Measurements from ENCODE around the gene NDUFAF7. TPM values are rescaled to one million over a fixed set of nuclear protein-coding genes. Genes with fewer than 3 reads are reported as not detected.
A peak's percentile ranks its signal among the peaks of the same experiment; 100 is the strongest.

NDUFAF7 gene
- total RNA-seq, 1 donor from 2014 or later = 22.4 TPM

DNA sequence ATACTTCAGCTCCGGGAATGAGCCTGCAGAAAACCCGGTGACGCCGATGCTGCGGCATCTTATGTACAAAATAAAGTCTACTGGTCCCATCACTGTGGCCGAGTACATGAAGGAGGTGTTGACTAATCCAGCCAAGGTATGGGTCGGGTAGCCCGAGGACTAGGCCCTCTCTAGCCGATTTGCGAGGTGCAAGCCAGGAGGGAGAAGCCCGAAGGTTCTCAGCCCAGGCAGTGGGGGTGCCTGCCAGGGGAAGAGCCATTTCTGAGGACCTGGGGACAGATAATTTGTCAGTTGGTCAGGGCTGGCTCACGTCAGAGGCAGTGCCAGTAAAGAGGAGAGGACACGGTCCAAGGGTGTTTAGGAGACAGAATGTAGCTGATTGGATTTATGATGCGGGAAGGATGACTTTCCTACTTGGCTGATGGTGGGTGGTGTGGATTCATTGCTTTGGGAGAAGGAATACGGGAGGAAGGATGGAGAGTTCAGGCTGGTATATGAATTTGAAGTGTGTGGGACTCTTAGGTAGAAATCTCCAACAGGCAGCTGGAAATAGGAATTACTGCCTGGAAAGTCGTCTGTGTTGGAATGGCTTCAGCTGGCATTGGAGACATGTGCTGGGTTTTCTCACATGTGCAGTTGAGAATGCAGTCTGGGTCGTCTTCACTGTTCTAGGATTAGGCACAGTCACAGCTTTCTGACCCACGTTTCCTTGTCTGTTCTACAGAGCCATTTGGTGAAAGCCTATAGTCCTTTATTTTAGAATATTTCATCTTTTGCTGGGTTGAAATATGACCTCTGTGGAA lies 874 bp downstream of the NDUFAF7 start:
- POLR2A ChIA-PET = interaction anchor here (0.6 to 1.4 kb wide), 13 partner anchors 36 to 265 kb away, joined by 3 to 12 read pairs (median 4); partner anchors contain the start of genes CEBPZOS, EIF2AK2, GPATCH11 and STRN
- TF ChIP-seq, protein P1, sequence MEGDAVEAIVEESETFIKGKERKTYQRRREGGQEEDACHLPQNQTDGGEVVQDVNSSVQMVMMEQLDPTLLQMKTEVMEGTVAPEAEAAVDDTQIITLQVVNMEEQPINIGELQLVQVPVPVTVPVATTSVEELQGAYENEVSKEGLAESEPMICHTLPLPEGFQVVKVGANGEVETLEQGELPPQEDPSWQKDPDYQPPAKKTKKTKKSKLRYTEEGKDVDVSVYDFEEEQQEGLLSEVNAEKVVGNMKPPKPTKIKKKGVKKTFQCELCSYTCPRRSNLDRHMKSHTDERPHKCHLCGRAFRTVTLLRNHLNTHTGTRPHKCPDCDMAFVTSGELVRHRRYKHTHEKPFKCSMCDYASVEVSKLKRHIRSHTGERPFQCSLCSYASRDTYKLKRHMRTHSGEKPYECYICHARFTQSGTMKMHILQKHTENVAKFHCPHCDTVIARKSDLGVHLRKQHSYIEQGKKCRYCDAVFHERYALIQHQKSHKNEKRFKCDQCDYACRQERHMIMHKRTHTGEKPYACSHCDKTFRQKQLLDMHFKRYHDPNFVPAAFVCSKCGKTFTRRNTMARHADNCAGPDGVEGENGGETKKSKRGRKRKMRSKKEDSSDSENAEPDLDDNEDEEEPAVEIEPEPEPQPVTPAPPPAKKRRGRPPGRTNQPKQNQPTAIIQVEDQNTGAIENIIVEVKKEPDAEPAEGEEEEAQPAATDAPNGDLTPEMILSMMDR (IDR thresholded peaks at IDR 0.05) = no peak
- DNase-seq (peak; percentile 15), ATAC-seq (ENCODE audit: low read depth) (no peak)
- CTCF ChIA-PET = interaction anchor here (1.0 kb wide), 1 partner anchor 645 kb away, joined by 3 read pairs; no protein-coding TSS in a partner anchor
- no peaks in the 10 kb centered on the region for H3K27me3 Mint-ChIP-seq
- H3K9me3 Mint-ChIP-seq = no peaks in the 10 kb centered on the region
- H3K4me3 Mint-ChIP-seq = no peak overlapping the region
- H3K27ac Mint-ChIP-seq = no peak overlapping the region
- H3K36me3 Mint-ChIP-seq (ENCODE audit: low read depth) = peaks cover 32% of the 10 kb centered on the region
- intact Hi-C loops (cut with micrococcal nuclease) = no loop called here
- H3K4me1 Mint-ChIP-seq = peaks cover 10% of the 10 kb centered on the region

DNA sequence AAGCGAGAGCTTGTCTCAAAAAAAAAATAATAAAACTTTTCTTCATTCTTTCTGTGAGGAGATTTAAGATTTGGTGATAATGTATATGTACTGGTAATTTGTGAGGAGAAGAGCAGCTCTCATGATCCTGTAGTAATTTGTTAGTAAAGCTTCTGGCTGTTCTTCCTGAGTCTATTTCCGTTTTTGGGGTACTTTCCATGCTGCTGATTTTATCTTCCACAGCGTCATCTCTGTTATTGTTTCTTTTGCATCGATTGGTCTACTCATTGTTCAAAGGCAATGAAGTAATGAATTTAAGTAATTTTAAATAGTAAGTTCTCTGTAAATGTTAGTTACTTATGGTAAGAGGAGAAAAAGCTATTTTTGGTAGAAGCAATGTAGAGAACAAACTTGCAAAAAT lies 12.0 kb downstream of the NDUFAF7 start:
- intact Hi-C loops (cut with micrococcal nuclease) = no loop called here
- Mint-ChIP-seq H3K4me1 (no peaks in the 10 kb centered on the region), H3K9me3 (no peaks in the 10 kb centered on the region), H3K4me3 (no peak overlapping the region), H3K27me3 (no peaks in the 10 kb centered on the region), H3K27ac (no peak overlapping the region), H3K36me3 (ENCODE audit: low read depth) (peaks cover 80% of the 10 kb centered on the region)
- ChIA-PET POLR2A (no interaction called here), CTCF (no interaction called here)
- TF ChIP-seq, protein P1 (IDR thresholded peaks at IDR 0.05) = no peak
- ATAC-seq (ENCODE audit: low read depth) (no peak), DNase-seq (no peak)

DNA sequence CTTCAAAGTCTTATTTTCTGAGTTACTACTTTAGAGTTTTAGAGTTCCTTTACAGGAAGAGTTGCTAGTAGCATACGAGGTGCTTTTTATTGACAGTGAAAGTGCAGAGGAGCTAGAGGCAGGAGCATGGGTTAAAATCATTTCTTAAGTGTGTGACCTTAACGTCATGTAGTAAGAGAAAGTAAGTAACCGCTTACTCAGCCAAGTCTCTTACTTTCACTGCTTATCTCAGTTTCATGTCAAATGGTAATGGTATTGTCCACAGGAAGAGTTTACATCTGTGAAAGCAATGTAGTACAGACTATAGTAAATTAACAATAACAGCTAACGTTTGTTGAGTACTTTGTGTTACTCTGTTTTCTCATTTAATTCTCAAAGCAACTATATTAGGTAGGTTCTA lies 12.6 kb downstream of the NDUFAF7 start:
- H3K9me3 Mint-ChIP-seq = no peaks in the 10 kb centered on the region
- no peak for DNase-seq
- CTCF ChIA-PET = no interaction called here
- TF ChIP-seq, protein P1 (IDR thresholded peaks at IDR 0.05) = no peak
- H3K27ac Mint-ChIP-seq = peak overlapping the region; percentile 41
- no peak overlapping the region for H3K4me3 Mint-ChIP-seq
- POLR2A ChIA-PET = no interaction called here
- H3K27me3 Mint-ChIP-seq = no peaks in the 10 kb centered on the region
- intact Hi-C loops (cut with micrococcal nuclease) = no loop called here
- H3K36me3 Mint-ChIP-seq (ENCODE audit: low read depth) = peaks cover 80% of the 10 kb centered on the region
- ATAC-seq (ENCODE audit: low read depth) = no peak
- no peaks in the 10 kb centered on the region for H3K4me1 Mint-ChIP-seq

DNA sequence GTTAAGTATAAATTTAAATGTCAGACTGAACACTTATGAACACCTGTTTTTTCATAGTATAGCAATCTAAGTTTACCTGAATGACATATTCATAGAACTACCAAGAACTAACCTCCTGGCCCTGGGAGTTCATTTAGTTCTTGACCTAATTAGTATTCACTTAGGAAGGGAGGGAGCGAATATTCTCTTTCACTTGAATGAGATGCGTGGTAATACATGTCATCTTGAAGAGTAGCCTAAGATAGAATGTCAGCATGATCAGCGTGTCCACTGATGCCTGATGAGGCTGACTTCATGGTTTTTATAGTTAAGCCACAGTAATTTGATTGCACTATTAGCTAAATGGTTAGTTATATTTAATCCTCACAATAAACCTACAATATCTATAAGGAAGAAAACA lies 13.3 kb downstream of the NDUFAF7 start:
- TF ChIP-seq, protein P1 (IDR thresholded peaks at IDR 0.05) = no peak
- DNase-seq (no peak), ATAC-seq (ENCODE audit: low read depth) (no peak)
- ChIA-PET POLR2A (no interaction called here), CTCF (no interaction called here)
- no peak overlapping the region for H3K27ac Mint-ChIP-seq
- H3K9me3 Mint-ChIP-seq = no peaks in the 10 kb centered on the region
- H3K4me3 Mint-ChIP-seq = no peak overlapping the region
- intact Hi-C loops (cut with micrococcal nuclease) = no loop called here
- H3K36me3 Mint-ChIP-seq (ENCODE audit: low read depth) = peaks cover 82% of the 10 kb centered on the region
- no peaks in the 10 kb centered on the region for H3K4me1 Mint-ChIP-seq
- H3K27me3 Mint-ChIP-seq = no peaks in the 10 kb centered on the region

DNA sequence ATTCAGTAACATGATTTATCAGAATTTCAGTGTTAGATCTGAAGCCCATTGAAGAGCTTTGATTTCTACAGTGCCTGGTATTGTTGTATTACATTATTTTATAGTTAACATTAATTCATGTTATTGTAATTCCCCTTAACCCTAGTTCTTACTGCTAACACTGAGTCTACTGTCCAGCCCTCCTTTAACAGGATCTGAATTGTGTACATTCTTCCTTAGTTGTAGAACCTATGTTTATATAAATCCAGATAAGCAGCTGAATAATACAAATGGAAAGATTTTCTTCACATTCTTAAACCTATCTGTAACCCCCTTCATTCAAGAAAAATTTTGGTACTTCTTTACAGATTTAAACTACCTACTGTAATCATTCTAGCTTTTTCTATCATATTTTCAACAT lies 14.7 kb downstream of the NDUFAF7 start:
- H3K9me3 Mint-ChIP-seq = no peaks in the 10 kb centered on the region
- ATAC-seq (ENCODE audit: low read depth) (no peak), DNase-seq (no peak)
- H3K27ac Mint-ChIP-seq = no peak overlapping the region
- H3K4me1 Mint-ChIP-seq = no peaks in the 10 kb centered on the region
- POLR2A ChIA-PET = no interaction called here
- TF ChIP-seq, protein P1 (IDR thresholded peaks at IDR 0.05) = no peak
- intact Hi-C loops (cut with micrococcal nuclease) = no loop called here
- CTCF ChIA-PET = no interaction called here
- no peak overlapping the region for H3K4me3 Mint-ChIP-seq
- H3K36me3 Mint-ChIP-seq (ENCODE audit: low read depth) = peaks cover 81% of the 10 kb centered on the region
- H3K27me3 Mint-ChIP-seq = no peaks in the 10 kb centered on the region

Data from activated B cell treated with CpG ODN at 0.5 μM for 24 hours (primary cell).